Activated naive CD4-positive, alpha-beta T cell treated with anti-CD3 and anti-CD28 coated beads for 36 hours (primary cell): ENCODE data around the gene COA1. TPM values are rescaled to one million over a fixed set of nuclear protein-coding genes. Genes with fewer than 3 reads are reported as not detected.

ENCODE experiments used
- CTCF ChIA-PET: fragments of 350-600 bp; sonication (Branson Sonifier 250); formaldehyde crosslinking; loops from one replicate; lab custom pipeline; 2021; ENCODE audit warnings: antibody characterized with exemption; lab: Charles Lee
- DNase-seq: peaks from one replicate; pipeline ENCODE4 v3.0.0-alpha.2; 2020
- H3K27ac Mint-ChIP-seq: one replicate; pipeline ENCODE4 v1.8.0; 2021; ENCODE audit warnings: mild to moderate bottlenecking, mixed read lengths
- H3K27me3 Mint-ChIP-seq: one replicate; pipeline ENCODE4 v1.8.0; 2021; ENCODE audit warnings: low read depth, mixed read lengths
- H3K36me3 Mint-ChIP-seq: one replicate; pipeline ENCODE4 v1.8.0; 2021; ENCODE audit warnings: low read depth, mixed read lengths
- H3K4me1 Mint-ChIP-seq: one replicate; pipeline ENCODE4 v1.8.0; 2021; ENCODE audit warnings: low read depth, mixed read lengths
- H3K4me3 Mint-ChIP-seq: one replicate; pipeline ENCODE4 v1.8.0; 2021; ENCODE audit warnings: mild to moderate bottlenecking, moderate library complexity, mixed read lengths
- H3K9me3 Mint-ChIP-seq: one replicate; pipeline ENCODE4 v1.8.0; 2021; ENCODE audit warnings: mixed read lengths
- intact Hi-C: fragments of 100-400 bp; cut with micrococcal nuclease; formaldehyde crosslinking; loops from one replicate; pipeline ENCODE4 v1.15.1; 2023
- total RNA-seq, 2 experiments: library from RNA; stranded (reverse); gene quantifications; one replicate each; pipeline ENCODE4 v1.2.3, GENCODE V29; 2021

COA1 gene
- total RNA-seq, 2 experiments from 2014 or later, result 85.9 to 87.2 TPM

DNA sequence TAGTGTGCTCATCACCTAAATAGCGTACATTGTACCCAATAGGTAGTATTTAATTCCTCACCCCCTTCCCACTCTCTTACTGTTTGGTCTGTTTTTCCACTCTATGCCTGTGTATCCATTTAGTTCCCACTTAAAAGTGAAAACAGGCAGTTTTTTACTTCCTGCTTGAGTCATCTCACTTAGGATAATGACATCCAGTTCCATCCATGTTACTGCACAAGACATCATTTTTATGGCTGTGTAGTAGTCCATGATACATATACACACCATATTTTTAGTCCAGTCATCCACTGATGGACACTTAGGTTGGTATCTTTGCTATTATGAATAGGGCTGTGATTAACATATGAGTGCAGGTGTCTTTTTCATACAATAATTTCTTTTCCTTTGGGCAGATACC lies 136.3 kb downstream of the COA1 start:
- CTCF ChIA-PET, result no interaction called here
- H3K36me3 Mint-ChIP-seq, result peaks cover 8% of the 10 kb centered on the region
- peaks cover 82% of the 10 kb centered on the region for H3K4me1 Mint-ChIP-seq
- peak overlapping the region; percentile 63 for H3K27ac Mint-ChIP-seq
- no peaks in the 10 kb centered on the region for H3K9me3 Mint-ChIP-seq
- no peak for DNase-seq
- intact Hi-C loops, result loop anchor here (5.0 kb wide), 1 partner anchor 1389 kb away; no protein-coding TSS in a partner anchor
- no peak overlapping the region for H3K4me3 Mint-ChIP-seq
- H3K27me3 Mint-ChIP-seq, result no peaks in the 10 kb centered on the region

DNA sequence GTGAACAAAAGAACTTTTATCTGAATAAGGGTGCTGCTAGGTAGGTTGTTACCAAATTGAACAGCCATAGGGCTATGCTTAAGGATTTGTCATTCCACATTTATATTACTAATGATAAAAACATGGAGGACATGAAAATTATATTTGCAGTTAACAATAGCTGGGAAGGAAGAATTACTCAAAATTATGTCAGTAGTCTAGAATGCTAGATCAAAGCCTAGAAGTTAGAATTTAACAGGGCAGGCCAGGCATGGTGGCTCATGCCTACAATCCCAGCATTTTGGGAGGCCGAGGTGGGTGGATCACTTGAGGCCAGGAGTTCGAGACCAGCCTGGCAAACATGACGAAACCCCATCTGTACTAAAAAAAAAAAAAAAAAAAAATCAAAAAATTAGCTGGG lies 137.0 kb downstream of the COA1 start:
- peaks cover 82% of the 10 kb centered on the region for H3K4me1 Mint-ChIP-seq
- no peaks in the 10 kb centered on the region for H3K27me3 Mint-ChIP-seq
- H3K4me3 Mint-ChIP-seq, result no peak overlapping the region
- H3K27ac Mint-ChIP-seq, result no peak overlapping the region
- H3K36me3 Mint-ChIP-seq, result peaks cover 8% of the 10 kb centered on the region
- CTCF ChIA-PET, result interaction anchor here (2.0 kb wide), 1 partner anchor 11 kb away, joined by 9 read pairs; no protein-coding TSS in a partner anchor
- no peaks in the 10 kb centered on the region for H3K9me3 Mint-ChIP-seq
- no peak for DNase-seq
- intact Hi-C loops, result loop anchor here (1.0 to 5.0 kb wide), 2 partner anchors 8 to 1390 kb away; no protein-coding TSS in a partner anchor

DNA sequence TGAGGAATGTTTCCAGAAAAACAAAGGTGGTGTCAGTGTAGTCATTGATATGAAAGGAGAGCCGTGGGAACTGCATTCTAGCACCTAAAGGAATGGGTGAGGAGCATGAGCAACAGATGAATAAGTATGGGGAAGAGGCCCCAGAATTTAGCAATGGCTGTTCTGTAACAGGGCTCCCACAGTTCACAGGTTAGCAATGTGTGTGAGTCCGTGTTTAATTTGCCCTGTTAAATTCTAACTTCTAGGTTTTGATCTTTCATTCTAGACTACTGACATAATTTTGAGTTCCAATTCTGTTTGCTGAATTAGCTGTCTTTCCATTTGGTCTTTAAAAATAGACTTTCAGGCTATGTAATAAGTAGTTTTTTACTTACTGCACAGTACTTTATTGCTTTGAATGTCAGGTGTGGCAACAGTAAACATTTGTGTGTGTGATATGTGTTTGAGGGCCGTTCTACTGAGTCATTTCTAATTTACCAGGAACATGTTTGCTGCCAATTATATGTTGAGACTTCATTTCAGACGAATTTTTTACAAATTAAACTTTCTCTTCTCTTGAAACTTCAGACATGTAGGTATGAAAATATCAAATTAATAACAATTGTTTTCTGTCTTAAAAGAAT lies 137.7 kb downstream of the COA1 start:
- intact Hi-C loops, result loop anchor here (1.0 to 5.0 kb wide), 6 partner anchors 9 to 1391 kb away; no protein-coding TSS in a partner anchor
- peaks cover 5% of the 10 kb centered on the region for H3K36me3 Mint-ChIP-seq
- no peaks in the 10 kb centered on the region for H3K9me3 Mint-ChIP-seq

DNA sequence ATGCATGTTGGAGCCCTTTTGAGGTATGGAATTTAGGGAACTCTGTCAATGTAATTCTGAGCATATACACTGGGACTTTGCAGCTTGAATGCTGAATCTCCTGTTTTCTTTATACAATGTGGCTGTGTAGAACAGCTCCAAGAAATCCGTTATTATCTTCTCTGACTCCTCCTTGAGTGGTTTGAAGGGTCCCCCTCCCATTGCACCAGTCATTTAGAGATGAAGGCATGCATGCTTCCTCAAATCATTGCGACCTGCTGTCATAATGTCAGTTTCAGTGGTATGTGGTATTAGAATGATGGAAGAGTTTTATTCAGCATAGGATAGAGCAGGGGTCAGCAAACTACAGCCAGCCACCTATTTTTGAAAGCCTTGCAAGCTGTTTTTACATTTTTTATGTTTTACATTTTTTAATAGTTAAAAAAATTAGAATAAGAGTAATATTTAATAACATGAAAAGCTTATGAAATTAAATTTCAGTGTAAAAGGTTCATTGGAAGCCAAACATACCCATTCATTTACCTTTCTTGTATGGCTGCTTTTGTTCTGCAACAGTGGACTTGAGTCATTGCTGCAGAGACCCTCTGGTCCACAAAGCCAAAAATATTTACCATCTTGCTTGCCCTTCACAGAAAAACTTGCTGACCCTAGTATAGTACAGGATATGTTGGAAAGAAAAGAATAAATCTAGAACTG lies 138.3 kb downstream of the COA1 start:
- Mint-ChIP-seq H3K27me3 (no peaks in the 10 kb centered on the region), H3K9me3 (no peaks in the 10 kb centered on the region), H3K36me3 (peaks cover 7% of the 10 kb centered on the region), H3K4me1 (peaks cover 81% of the 10 kb centered on the region), H3K27ac (peak overlapping the region; percentile 39), H3K4me3 (peak overlapping the region; percentile 37)
- intact Hi-C loops, result loop anchor here (1.0 to 5.0 kb wide), 5 partner anchors 22 to 1391 kb away; no protein-coding TSS in a partner anchor
- peak; percentile 73 for DNase-seq
- CTCF ChIA-PET, result interaction anchor here (0.8 to 10.2 kb wide), 7 partner anchors 8 to 243 kb away, joined by 3 to 172 read pairs (median 6); partner anchors contain the start of gene STK17A

More for the DNA sequence above, 137.7 kb downstream of the COA1 start:
- Mint-ChIP-seq H3K4me3 (peak overlapping the region; percentile 37), H3K27me3 (no peaks in the 10 kb centered on the region), H3K4me1 (peaks cover 81% of the 10 kb centered on the region), H3K27ac (peak overlapping the region; percentile 39)
- CTCF ChIA-PET, result interaction anchor here (0.9 to 10.2 kb wide), 5 partner anchors 9 to 108 kb away, joined by 3 to 172 read pairs (median 9); partner anchors contain the start of gene STK17A
- peak; percentile 18 for DNase-seq

DNA sequence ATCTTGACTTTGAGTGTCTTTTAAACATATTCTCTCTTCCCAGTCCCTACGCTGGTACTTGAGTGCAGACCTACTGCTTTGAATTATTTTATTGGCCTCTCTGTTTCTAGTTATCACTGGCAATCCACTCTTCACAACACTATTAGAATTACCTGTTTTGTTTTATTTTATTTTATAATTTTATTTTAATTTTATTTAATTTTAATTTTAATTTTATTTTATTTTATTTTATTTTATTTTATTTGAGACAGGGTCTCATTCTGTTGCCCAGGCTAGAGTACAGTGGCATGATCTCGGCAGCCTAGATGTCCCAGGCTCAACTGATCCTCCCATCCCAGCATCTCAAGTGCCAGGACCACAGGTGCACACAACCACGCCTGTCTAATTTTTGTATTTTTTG lies 139.6 kb downstream of the COA1 start:
- no peak for DNase-seq
- H3K9me3 Mint-ChIP-seq, result no peaks in the 10 kb centered on the region
- H3K27ac Mint-ChIP-seq, result peak overlapping the region; percentile 44
- no peaks in the 10 kb centered on the region for H3K27me3 Mint-ChIP-seq
- peak overlapping the region; percentile 48 for H3K4me3 Mint-ChIP-seq
- CTCF ChIA-PET, result interaction anchor here (10.2 kb wide), 1 partner anchor 59 kb away, joined by 172 read pairs; no protein-coding TSS in a partner anchor
- H3K36me3 Mint-ChIP-seq, result peaks cover 2% of the 10 kb centered on the region
- peaks cover 76% of the 10 kb centered on the region for H3K4me1 Mint-ChIP-seq
- intact Hi-C loops, result loop anchor here (5.0 to 10.0 kb wide), 2 partner anchors 285 to 1393 kb away; no protein-coding TSS in a partner anchor

Other genes starting within 250 kb of the COA1 start
- gene STK17A, start 146.4 kb downstream of the COA1 start, total RNA-seq, result 10 to 100 TPM; 48.9 to 52.8 TPM
- 10 to 100 TPM; 26.6 to 28.9 TPM for gene BLVRA, start 29.2 kb upstream of the COA1 start, total RNA-seq
- gene MRPS24, start 140.0 kb upstream of the COA1 start, total RNA-seq, result 100 to 1,000 TPM; 153 TPM
- gene URGCP, start 177.1 kb upstream of the COA1 start, total RNA-seq, result 10 to 100 TPM; 21.5 to 23.9 TPM
- 10 to 100 TPM; 11.4 to 12.8 TPM for gene UBE2D4, start 196.9 kb upstream of the COA1 start, total RNA-seq